Stimulated activated CD8-positive, alpha-beta memory T cell treated with anti-CD3 and anti-CD28 coated beads, Interleukin-2, amount 100 ng/mL, for 48 hours (primary cell): ENCODE data around the gene RBM23.

Experiments
- DNase-seq, 2 donors: peaks; one replicate each; pipeline ENCODE4 v3.0.0-alpha.2; 2020; ENCODE audit warnings: low read depth in 2 of 2

Gene RBM23

DNA sequence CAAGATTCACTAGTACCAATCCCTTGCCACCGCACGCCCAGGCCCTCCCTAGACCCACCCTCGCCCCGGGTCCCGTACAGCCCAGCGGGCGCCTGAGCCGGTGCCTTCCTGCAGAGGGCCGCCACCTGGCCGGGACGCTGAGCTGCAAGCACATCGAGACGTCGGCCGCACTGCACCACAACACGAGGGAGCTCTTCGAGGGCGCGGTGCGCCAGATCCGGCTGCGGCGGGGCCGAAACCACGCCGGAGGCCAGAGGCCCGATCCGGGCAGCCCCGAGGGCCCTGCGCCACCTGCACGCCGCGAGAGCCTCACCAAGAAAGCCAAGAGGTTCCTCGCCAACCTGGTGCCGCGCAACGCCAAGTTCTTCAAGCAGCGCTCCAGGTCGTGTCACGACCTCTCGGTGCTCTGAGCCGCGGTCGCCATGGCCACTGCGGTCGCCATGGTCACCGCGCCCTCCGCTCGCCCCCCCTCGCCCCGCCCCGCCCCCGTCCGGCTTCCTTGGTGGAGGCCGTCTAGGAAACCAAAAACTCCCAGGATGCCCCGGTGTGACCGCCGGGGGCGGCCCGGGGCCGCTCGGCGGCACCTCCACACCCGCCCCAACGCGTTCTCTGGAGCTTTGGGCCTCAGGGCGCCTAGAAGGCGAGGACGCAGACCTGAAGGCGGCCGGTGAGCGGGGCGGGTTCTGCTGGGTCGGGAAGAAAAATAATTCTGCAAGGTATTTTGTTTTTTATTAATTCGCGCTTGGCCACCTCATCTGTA, 32.3 kb downstream of the RBM23 start:
- DNase-seq: peak; percentile 59 to 60

DNA sequence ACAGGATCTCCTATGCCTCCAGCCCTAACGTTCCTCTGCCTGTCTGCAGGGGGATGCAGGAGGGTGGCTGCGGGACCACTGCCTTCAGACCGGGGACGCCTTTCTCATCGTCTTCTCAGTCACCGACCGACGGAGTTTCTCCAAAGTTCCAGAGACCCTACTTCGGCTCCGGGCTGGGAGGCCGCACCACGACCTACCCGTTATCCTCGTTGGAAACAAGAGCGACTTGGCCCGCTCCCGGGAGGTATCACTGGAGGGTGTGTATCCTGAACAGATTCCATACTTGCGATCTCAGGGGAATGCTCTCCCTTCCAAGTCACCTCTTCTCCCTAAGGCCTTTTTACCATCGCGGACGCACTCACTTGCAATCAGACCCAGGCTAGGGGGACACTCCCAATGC, 33.0 kb downstream of the RBM23 start:
- no peak for DNase-seq

DNA sequence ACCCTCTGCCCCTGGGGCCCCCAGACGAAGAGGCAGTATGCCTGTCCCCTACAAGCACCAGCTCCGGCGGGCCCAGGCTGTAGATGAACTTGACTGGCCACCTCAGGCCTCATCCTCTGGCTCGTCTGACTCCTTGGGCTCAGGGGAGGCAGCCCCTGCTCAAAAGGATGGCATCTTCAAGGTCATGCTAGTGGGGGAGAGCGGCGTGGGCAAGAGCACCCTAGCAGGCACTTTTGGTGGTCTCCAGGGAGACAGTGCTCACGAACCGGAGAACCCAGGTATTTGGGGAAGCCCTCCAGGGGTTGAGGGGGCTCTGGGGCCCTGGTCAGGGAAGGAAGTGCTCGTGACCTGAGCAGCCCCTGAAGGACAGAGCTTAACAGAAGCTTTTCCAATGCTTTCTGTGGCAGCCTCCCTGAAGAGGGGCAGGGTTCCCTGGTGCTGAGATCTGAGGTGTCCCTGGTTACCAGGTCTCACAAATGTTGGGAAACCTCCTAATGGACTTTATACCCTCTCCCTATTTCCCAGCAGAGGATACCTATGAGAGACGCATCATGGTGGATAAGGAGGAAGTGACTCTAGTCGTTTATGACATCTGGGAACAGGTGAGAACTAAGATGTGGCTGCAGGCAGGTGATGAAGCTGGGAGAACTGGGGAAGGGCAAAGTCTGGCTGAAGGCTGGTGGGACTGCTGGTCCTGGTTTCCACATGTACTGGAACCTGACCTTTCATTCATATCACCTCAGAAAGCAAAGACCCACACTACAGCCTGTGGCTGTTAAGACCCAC, 34.0 kb downstream of the RBM23 start:
- DNase-seq: no peak

DNA sequence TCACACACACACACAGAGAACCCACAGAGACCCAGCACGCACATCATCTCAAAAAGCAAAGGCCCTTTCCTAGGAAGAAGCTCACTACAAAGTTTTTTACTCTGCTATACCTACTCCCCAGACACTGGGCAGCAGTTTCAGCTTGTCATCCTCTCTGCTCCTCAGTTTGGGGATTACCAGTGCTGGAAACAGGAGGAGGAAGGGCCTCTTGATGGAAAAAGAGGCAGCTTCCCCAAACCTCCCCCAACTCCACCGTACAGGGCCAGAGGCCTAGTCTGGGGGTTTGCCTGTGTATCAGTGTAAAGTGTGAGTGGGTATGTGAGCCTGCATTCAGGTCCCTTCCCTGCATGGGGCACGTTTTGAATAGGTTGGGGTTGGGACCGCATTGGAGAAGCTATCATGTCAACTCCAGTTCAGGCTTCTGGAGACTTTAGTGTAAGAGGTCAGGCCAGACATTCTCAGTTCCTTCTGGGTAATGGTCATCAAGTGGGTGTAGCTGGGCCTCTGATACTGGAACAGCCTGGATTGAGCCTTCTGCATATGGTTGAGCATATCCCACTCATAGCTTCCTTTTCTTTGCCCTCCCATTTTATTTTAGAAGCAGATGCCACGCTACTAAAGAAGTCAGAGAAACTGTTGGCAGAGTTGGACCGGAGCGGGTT, 34.7 kb downstream of the RBM23 start:
- DNase-seq: no peak

DNA sequence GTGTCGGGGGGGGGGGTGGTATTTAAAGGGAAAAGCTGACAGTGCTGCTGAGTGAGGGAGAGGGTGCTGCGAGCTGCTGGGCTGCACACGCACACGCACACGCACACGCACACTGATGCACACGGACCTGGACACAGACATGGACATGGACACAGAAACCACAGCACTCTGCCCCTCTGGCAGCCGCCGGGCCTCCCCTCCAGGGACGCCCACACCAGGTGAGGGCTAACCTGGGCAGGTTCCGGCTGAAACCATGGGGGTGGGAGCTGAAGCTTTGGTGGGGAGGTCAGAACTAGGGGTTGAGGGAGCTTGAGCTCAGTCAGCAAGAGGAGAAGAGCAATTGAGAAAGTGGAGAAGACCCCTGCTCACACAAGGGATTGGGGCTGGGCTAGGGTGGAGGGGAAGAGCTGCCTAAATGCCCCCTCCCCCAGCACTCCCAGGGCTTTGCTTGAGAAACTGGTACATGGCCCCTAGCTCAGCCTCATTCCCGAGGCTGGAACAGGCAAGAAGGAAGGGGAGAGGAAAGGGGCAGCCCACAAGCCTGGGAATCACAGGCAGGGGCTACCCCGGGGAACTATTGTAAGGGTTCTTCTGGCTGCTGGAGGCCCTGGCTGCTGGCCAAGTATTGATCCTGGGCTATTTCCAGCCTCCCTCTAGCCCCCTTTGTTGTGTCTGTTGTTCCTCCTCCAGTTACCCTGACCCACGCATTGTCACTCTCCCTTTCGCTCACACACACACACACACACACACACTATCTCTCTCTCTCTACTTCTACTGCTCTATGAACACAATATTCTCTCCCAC, 35.6 kb downstream of the RBM23 start, which contains the start of gene REM2:
Gene REM2 (plus strand): TSS at position 50 of the 804 bp plus-strand sequence. CDS start 66 bp downstream, at position 116.
- no peak for DNase-seq

DNA sequence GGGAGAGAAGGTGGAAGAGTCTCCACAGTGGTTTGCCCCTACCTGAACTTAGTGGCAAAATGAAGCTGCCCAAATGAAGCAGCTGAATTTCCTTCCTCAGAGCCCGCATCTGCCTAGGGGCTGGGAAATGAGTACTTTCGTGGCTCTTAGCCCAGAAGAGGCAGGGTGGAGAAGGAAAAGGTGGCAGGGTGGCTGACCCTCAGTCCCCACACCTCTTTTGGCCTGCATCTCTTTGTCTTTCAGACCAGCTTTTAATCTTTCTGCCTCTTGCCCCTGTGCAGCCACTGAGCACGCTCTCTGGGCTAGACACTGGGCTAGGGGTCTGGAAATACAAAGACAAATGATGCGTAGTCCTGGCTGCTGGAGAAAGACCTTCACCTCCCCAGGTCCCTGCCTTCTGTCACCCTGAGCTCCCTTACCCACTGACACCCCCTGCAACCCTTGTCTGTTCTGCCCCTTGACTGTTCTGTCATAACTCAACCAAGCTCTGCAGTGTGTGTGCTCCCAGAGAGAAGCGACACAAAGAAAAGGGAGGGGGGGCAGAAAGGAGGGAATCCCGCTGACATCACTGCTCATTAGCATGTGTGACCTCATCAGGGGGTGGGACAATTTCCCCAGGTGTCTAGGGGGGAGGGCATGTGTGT, 36.3 kb downstream of the RBM23 start:
- no peak for DNase-seq

DNA sequence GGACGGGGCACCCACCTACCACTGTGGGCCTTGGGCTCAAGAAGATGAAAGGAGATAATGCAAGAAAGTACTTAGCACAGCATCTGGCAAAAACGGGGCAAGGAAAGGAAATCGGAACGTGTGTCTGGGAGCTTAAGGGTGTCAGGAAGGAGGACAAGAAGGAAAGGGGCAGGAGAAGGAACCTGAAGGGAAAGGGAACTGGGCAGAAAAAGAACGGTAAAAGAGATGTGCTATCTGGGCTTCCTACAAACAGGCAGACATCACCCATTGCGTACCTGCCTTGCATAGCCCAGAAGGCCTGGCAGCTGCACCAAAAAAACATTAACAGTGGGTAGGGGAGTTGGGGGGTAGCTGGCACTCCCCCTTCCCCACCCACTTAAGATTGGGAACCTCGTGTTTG, 36.9 kb downstream of the RBM23 start:
- no peak for DNase-seq

DNA sequence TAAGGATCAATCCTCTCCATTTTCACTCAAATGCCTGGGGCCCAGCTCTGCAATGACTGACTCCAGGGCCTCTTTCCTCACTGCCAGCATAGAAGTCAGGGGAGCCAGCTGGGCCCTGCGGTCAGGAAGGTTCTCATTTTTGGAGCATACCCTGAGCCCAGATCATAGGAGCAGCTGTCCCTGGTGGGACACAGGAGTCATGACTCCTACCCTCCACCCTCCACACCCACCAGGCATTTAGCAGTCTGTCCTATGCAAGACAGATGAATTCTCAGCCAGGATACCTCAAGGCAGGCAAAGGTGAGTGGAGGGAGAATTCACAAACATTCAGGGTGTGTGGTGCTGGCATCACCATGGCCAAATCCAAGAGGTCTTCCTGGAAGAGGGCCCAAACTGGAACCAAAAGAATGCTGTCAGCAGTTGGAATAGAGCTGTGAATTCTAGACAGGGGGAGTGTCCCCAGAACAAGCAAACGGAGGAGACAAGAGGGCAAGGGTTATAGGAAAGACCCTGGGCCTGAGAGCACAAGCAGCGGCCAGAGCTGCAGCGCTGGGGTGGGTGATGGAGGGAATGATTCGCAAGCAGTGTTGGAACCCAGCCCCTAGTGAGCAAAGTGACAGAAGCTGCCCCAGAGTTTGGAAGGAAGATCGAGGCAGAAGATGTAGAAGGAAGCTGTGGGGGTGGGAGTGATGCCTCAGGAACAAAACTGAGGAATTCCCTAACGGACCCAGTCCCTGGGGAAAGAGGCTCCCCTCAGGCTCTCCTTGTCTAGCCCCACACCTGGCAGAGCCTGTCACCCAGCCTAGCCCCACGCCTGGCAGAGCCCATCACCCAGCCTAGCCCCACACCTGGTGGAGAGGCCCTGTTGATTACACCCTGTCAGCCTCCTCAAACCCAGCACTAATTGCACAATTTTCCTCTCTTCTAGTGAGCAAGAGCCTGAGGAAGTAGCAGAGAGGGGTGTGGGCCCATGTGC, 40.4 kb downstream of the RBM23 start:
- DNase-seq: no peak

DNA sequence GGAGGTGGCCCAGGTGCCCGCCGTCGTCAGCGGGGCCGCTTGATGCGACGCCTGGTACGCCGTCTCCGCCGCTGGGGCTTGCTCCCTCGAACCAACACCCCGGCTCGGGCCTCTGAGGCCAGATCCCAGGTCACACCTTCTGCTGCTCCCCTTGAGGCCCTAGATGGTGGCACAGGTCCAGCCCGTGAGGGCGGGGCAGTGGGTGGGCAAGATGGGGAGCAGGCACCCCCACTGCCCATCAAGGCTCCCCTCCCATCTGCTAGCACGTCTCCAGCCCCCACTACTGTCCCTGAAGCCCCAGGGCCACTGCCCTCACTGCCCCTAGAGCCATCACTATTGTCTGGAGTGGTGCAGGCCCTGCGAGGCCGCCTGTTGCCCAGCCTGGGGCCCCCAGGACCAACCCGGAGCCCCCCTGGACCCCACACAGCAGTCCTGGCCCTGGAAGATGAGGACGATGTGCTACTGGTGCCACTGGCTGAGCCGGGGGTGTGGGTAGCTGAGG, 41.9 kb downstream of the RBM23 start:
- no peak for DNase-seq

DNA sequence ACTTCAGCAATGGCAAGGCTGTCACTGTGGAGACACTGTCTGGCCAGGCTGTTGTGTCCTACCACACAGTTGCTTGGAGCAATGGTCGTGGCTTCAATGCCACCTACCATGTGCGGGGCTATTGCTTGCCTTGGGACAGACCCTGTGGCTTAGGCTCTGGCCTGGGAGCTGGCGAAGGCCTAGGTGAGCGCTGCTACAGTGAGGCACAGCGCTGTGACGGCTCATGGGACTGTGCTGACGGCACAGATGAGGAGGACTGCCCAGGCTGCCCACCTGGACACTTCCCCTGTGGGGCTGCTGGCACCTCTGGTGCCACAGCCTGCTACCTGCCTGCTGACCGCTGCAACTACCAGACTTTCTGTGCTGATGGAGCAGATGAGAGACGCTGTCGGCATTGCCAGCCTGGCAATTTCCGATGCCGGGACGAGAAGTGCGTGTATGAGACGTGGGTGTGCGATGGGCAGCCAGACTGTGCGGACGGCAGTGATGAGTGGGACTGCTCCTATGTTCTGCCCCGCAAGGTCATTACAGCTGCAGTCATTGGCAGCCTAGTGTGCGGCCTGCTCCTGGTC, 43.1 kb downstream of the RBM23 start:
- no peak for DNase-seq

DNA sequence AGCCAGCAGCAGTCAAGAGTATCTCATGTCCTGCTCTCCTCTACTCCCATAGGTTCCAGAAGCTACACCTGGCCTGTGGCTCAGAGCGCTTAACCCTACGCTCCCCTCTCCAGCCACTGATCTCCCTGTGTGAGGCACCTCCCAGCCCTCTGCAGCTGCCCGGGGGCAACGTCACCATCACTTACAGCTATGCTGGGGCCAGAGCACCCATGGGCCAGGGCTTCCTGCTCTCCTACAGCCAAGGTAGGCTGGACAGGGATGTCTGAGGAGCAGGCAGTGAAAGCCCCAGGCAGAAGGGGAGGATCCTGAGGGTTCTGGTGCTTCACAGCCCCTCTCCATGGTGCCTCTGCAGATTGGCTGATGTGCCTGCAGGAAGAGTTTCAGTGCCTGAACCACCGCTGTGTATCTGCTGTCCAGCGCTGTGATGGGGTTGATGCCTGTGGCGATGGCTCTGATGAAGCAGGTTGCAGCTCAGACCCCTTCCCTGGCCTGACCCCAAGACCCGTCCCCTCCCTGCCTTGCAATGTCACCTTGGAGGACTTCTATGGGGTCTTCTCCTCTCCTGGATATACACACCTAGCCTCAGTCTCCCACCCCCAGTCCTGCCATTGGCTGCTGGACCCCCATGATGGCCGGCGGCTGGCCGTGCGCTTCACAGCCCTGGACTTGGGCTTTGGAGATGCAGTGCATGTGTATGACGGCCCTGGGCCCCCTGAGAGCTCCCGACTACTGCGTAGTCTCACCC, 43.8 kb downstream of the RBM23 start:
- no peak for DNase-seq

DNA sequence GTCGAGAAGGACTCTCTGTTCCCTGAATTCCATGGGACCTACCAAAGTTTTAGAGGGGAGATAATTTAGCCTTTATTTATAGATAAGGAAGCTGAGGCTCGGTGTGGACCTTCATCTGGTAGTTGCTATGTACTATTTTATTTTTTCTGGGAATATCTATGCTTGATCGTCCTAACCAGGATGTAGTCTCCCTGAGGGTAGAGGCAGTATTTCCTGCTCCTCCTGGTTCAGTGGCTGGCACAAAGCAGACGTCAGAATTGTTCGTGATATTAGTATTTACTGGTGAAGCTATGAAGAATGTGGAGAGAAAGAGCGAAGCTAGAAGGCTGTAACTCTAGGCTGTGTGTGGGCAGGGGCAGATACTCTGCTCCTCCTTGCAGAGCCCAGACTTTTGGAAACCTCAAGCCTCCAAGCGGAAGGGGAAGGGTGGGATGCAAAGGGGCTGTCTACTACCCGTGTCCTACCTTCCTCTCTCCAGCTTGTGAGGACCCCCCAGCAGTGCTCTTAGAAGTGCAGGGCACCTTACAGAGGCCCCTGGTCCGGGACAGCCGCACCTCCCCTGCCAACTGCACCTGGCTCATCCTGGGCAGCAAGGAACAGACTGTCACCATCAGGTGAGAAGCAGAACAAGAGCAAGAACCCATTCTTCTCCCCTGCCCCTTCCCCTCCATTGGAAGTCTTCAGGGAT, 46.0 kb downstream of the RBM23 start:
- no peak for DNase-seq

DNA sequence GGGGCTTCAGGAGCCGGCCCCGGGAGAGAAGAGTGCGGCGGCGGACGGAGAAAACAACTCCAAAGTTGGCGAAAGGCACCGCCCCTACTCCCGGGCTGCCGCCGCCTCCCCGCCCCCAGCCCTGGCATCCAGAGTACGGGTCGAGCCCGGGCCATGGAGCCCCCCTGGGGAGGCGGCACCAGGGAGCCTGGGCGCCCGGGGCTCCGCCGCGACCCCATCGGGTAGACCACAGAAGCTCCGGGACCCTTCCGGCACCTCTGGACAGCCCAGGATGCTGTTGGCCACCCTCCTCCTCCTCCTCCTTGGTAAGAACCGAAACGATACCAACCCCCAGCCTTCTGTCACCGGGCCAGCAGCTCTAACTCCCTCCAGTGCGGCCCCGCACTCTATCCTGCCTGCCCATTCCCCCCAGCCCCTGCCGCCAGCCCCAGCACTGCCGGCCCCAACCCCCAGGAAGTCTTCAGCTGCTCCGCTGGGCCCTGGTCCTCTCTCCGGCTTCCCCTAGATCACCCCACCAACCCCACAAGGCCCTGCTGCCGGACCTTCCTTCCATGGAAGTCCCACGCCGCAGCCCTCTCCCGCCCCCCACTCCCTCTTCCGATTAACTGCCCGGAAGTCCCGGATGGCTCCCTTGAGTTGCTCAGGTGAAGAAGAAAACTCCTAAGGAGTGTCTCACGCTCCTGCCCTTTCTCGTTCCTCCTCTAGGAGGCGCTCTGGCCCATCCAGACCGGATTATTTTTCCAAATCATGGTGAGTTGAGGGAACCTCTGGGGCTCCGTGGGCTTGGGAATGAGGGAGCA, 46.7 kb downstream of the RBM23 start:
- DNase-seq: peak; percentile 51 to 65

DNA sequence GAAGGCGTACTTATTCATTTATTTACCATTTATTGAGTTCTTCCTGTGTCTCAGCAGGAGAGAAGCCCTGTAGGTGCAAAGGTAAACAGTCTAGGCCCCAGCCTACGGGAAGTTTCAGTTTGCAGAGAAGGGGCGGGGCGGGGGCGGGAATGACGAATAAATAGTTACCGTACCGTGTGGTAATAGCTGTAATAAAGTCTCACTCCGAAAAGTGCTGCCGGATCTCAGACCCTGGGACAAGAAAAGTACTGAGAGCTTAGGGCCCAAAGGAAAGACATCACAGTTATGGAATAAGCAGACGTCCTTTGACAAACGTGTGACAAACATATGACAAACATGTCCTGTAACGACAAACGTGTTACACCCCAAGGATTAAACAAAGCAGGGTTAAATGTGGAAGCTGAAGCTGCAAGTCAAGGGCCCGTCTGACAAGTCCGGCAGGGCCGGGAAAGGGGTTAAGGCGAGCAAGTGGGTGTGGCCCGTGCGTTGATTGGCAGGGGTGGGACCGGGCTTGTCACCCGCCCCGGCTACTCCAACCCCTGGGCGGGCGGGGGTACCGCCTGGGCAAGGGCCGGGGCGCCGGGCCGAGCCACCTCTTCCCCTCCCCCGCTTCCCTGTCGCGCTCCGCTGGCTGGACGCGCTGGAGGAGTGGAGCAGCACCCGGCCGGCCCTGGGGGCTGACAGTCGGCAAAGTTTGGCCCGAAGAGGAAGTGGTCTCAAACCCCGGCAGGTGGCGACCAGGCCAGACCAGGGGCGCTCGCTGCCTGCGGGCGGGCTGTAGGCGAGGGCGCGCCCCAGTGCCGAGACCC, 47.5 kb downstream of the RBM23 start, which contains the start of gene LRP10:
Gene LRP10 (plus strand): TSS at position 517 of the 809 bp plus-strand sequence. CDS start 564 bp downstream, outside the sequence.
- DNase-seq: peak; percentile 69 to 73

DNA sequence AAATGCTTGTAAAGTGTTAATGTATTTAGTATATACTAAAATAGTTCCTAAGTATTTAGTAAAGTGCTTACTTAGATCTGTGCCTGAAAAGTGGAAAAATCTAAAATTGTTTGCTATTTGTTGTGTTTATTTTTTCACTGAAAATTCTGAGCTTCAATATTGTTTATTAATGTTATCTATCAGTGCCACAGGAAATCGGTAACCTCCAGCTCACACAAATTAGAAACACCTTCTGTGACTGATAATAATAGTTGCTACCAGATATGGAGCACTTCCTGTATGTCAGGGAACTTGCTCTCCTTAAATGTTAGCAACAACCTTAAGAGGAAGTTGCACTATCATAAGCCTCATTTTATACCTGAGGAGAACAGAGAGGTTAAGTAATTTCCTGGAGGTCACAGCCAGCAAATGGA, 48.1 kb downstream of the RBM23 start:
- DNase-seq: no peak

DNA sequence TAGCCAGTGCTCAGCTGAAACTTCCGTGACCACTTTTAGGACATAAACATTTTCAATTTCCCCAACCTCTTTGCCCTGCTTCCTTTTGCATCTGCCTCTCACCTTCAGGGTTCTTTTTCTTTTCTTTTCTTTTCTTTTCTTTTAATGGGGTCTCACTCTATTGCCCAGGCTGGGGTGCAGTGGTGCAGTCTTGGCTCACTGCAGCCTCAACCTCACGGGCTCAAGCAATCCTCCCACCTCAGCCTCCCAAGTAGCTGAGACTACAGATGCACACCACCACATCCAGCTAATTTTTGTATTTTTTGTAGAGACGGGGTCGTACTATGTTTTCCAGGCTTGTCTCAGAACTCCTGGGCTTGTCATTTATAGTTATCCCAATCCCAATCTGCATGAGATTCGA, 52.1 kb downstream of the RBM23 start:
- no peak for DNase-seq
